HEK293 (cell line): Measurements from ENCODE around the gene IL17RB.

ENCODE experiments used
- CTCF ChIA-PET: fragments of 350-600 bp; formaldehyde crosslinking; extraction: SDS; loops from one replicate; lab custom pipeline; 2021; ENCODE audit warnings: antibody characterized with exemption; lab: Yijun Ruan, JAX
- POLR2A ChIA-PET: fragments of 300-600 bp; formaldehyde crosslinking; extraction: SDS; loops from one replicate; lab custom pipeline; 2020; ENCODE audit warnings: antibody characterized with exemption, inconsistent platforms; lab: Yijun Ruan, JAX
- H3K27ac ChIP-seq: fragments of 200-500 bp; sonication (Bioruptor generic); 2 replicates; pipeline ENCODE4 v1.5.1; 2014; ENCODE audit warnings: low read depth, low read length, control low read depth, inconsistent platforms; ENCODE audit errors: extremely low read depth
- H3K36me3 ChIP-seq, 2 experiments: fragments of 200-500 bp in 1 of 2; sonication (Bioruptor generic) in 1 of 2; 1 replicate in 1 of 2; 2 replicates in 1 of 2; pipeline ENCODE4 v1.5.1; 2014 to 2017; ENCODE audit warnings: inconsistent platforms in 2 of 2, low read length in 2 of 2; ENCODE audit not compliant: control insufficient read depth in 2 of 2, insufficient read depth in 1 of 2
- H3K4me1 ChIP-seq: fragments of 200-500 bp; sonication (Bioruptor generic); 2 replicates; pipeline ENCODE4 v1.5.1; 2014; ENCODE audit warnings: mild to moderate bottlenecking, low read length, inconsistent platforms; ENCODE audit not compliant: control insufficient read depth, insufficient read depth
- H3K4me3 ChIP-seq: 2 replicates; pipeline ENCODE4 v1.5.1; 2011; ENCODE audit warnings: low read depth, mild to moderate bottlenecking, control low read depth, low read length, moderate library complexity
- H3K9me3 ChIP-seq: fragments of 200-500 bp; sonication (Bioruptor generic); 2 replicates; pipeline ENCODE4 v1.5.1; 2014; ENCODE audit warnings: low read depth, low read length, inconsistent platforms; ENCODE audit not compliant: control insufficient read depth, insufficient read depth
- GLIS1 ChIP-seq: fragments of 450-650 bp; formaldehyde crosslinking; IDR thresholded peaks from 2 replicates; pipeline ENCODE4 v1.5.1; 2016; ENCODE audit warnings: missing biosample characterization, missing genetic modification characterization
- HOXC10 ChIP-seq: sonication (generic); formaldehyde crosslinking; IDR thresholded peaks from 2 replicates; pipeline ENCODE4 v1.8.1; 2023; ENCODE audit warnings: mild to moderate bottlenecking, missing genetic modification reagents
- HOXD13 ChIP-seq: sonication (generic); formaldehyde crosslinking; IDR thresholded peaks from 2 replicates; pipeline ENCODE4 v1.8.0; 2022; ENCODE audit warnings: missing genetic modification reagents, borderline replicate concordance
- PRDM1 ChIP-seq: fragments of 450-650 bp; formaldehyde crosslinking; IDR thresholded peaks from 2 replicates; pipeline ENCODE4; 2016; ENCODE audit warnings: missing biosample characterization, missing genetic modification characterization
- SCRT2 ChIP-seq: fragments of 450-650 bp; formaldehyde crosslinking; IDR thresholded peaks from 2 replicates; pipeline ENCODE4 v1.5.1; 2016; ENCODE audit warnings: missing biosample characterization, missing genetic modification characterization
- ZNF174 ChIP-seq: fragments of 450-650 bp; formaldehyde crosslinking; IDR thresholded peaks from 2 replicates; pipeline ENCODE4 v1.5.0; 2017; ENCODE audit warnings: missing biosample characterization, mild to moderate bottlenecking, missing genetic modification characterization
- ZNF184 ChIP-seq: fragments of 450-650 bp; IDR thresholded peaks from 2 replicates; pipeline ENCODE4 v1.5.1; 2018; ENCODE audit warnings: missing biosample characterization, mild to moderate bottlenecking, missing genetic modification characterization
- ZNF211 ChIP-seq: fragments of 450-650 bp; formaldehyde crosslinking; IDR thresholded peaks from 2 replicates; pipeline ENCODE4 v1.5.1; 2016; ENCODE audit warnings: low read depth, missing biosample characterization, missing genetic modification characterization
- ZNF292 ChIP-seq: fragments of 450-650 bp; formaldehyde crosslinking; IDR thresholded peaks from 2 replicates; pipeline ENCODE4 v1.5.1; 2016; ENCODE audit warnings: low read depth, missing biosample characterization, missing genetic modification characterization, borderline replicate concordance
- ZNF37A ChIP-seq: fragments of 450-650 bp; IDR thresholded peaks from 2 replicates; pipeline ENCODE4 v1.5.1; 2018; ENCODE audit warnings: missing biosample characterization, missing genetic modification characterization
- ZNF416 ChIP-seq: fragments of 450-650 bp; formaldehyde crosslinking; IDR thresholded peaks from 2 replicates; pipeline ENCODE4 v1.5.1; 2016; ENCODE audit warnings: missing biosample characterization, missing genetic modification characterization
- ZNF76 ChIP-seq: fragments of 450-650 bp; formaldehyde crosslinking; IDR thresholded peaks from 2 replicates; pipeline ENCODE4; 2016; ENCODE audit warnings: low read depth, missing biosample characterization, missing genetic modification characterization, borderline replicate concordance
- ZNF777 ChIP-seq: fragments of 450-650 bp; formaldehyde crosslinking; IDR thresholded peaks from 2 replicates; pipeline ENCODE4 v1.5.1; 2017; ENCODE audit warnings: missing biosample characterization, missing genetic modification characterization, borderline replicate concordance
- TF ChIP-seq, protein P1 (sequence below): fragments of 450-650 bp; formaldehyde crosslinking; conservative IDR thresholded peaks from 2 replicates; pipeline ENCODE4 v1.5.1; 2016; ENCODE audit warnings: low read depth, missing biosample characterization, missing genetic modification characterization
- TF ChIP-seq, protein P2 (sequence below): fragments of 450-650 bp; formaldehyde crosslinking; IDR thresholded peaks from 2 replicates; pipeline ENCODE4 v1.5.1; 2017; ENCODE audit warnings: missing biosample characterization, missing genetic modification characterization
- TF ChIP-seq, protein P3 (sequence below): fragments of 450-650 bp; formaldehyde crosslinking; IDR thresholded peaks from 2 replicates; pipeline ENCODE4; 2016; ENCODE audit warnings: missing biosample characterization, missing genetic modification characterization
- TF ChIP-seq, protein P4 (sequence below): fragments of 450-650 bp; formaldehyde crosslinking; IDR thresholded peaks from 2 replicates; pipeline ENCODE4 v1.5.1; 2016; ENCODE audit warnings: missing biosample characterization, missing genetic modification characterization
- TF ChIP-seq, protein P5 (sequence below): fragments of 450-650 bp; formaldehyde crosslinking; optimal IDR thresholded peaks from 2 replicates; pipeline ENCODE3; 2016; ENCODE audit warnings: missing biosample characterization, mild to moderate bottlenecking, missing genetic modification characterization

The IL17RB gene

DNA sequence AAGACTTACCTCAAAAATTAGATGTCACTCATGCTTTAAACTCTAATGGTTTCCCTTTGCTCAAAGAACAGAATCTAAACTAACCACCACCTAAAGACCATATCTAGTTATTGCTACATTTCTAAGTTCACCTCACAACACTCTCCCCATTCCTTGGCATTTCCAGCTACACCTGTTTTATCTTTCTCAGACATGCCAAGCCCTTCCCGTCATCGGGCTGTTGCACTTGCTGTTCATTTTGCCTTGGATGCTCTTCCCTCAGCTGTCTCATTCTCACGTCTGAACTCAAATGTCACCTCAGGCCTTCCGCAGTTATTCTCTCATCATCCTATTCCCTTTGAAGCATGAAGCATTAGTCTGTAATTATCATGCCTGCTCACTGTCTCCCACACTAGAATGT is 36.6 kb downstream of the IL17RB start (continued):
- TF ChIP-seq, protein P1, sequence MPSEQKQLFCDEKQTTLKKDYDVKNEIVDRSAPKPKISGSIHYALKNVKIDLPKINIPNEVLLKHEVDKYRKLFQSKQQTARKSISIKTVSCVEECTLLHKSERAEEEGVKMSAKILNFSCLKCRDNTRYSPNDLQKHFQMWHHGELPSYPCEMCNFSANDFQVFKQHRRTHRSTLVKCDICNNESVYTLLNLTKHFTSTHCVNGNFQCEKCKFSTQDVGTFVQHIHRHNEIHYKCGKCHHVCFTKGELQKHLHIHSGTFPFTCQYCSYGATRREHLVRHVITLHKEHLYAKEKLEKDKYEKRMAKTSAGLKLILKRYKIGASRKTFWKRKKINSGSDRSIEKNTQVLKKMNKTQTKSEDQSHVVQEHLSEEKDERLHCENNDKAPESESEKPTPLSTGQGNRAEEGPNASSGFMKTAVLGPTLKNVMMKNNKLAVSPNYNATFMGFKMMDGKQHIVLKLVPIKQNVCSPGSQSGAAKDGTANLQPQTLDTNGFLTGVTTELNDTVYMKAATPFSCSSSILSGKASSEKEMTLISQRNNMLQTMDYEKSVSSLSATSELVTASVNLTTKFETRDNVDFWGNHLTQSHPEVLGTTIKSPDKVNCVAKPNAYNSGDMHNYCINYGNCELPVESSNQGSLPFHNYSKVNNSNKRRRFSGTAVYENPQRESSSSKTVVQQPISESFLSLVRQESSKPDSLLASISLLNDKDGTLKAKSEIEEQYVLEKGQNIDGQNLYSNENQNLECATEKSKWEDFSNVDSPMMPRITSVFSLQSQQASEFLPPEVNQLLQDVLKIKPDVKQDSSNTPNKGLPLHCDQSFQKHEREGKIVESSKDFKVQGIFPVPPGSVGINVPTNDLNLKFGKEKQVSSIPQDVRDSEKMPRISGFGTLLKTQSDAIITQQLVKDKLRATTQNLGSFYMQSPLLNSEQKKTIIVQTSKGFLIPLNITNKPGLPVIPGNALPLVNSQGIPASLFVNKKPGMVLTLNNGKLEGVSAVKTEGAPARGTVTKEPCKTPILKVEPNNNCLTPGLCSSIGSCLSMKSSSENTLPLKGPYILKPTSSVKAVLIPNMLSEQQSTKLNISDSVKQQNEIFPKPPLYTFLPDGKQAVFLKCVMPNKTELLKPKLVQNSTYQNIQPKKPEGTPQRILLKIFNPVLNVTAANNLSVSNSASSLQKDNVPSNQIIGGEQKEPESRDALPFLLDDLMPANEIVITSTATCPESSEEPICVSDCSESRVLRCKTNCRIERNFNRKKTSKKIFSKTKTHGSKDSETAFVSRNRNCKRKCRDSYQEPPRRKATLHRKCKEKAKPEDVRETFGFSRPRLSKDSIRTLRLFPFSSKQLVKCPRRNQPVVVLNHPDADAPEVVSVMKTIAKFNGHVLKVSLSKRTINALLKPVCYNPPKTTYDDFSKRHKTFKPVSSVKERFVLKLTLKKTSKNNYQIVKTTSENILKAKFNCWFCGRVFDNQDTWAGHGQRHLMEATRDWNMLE (tag by site-specific recombination): no peak
- TF ChIP-seq HOXC10 (CRISPR knock-in tag): no peak
- no peak for TF ChIP-seq ZNF777 (tag by site-specific recombination)
- no peak for TF ChIP-seq ZNF37A (tag by site-specific recombination)

DNA sequence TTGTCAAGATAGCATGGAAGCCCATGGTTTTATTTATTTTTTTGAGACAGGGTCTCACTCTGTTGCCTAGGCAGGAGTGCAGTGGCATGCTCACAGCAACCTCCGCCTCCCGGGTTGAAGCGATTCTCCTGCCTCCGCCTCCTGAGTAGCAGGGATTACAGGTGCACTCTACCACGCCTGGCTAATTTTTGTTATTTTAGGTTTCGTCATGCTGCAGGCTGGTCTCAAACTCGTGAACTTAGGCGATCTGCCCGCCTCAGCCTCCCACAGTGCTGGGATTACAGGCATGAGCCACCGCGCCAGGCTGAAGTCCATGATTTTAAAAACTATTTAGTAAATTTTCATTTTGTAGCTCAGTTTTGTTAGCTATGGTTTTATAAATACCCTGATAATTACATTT is 38.3 kb downstream of the IL17RB start:
- no peak overlapping the region for H3K4me3 ChIP-seq
- H3K9me3 ChIP-seq: no peaks in the 10 kb centered on the region
- H3K27ac ChIP-seq: no peak overlapping the region
- TF ChIP-seq GLIS1 (tag by site-specific recombination): no peak
- no peak for TF ChIP-seq ZNF174 (tag by site-specific recombination)
- TF ChIP-seq, protein P2, sequence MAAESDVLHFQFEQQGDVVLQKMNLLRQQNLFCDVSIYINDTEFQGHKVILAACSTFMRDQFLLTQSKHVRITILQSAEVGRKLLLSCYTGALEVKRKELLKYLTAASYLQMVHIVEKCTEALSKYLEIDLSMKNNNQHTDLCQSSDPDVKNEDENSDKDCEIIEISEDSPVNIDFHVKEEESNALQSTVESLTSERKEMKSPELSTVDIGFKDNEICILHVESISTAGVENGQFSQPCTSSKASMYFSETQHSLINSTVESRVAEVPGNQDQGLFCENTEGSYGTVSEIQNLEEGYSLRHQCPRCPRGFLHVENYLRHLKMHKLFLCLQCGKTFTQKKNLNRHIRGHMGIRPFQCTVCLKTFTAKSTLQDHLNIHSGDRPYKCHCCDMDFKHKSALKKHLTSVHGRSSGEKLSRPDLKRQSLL (tag by site-specific recombination): no peak
- no peak for TF ChIP-seq SCRT2 (tag by site-specific recombination)
- no peak for TF ChIP-seq HOXD13
- TF ChIP-seq ZNF184 (tag by site-specific recombination): no peak
- no peak for TF ChIP-seq ZNF416
- TF ChIP-seq, protein P3, sequence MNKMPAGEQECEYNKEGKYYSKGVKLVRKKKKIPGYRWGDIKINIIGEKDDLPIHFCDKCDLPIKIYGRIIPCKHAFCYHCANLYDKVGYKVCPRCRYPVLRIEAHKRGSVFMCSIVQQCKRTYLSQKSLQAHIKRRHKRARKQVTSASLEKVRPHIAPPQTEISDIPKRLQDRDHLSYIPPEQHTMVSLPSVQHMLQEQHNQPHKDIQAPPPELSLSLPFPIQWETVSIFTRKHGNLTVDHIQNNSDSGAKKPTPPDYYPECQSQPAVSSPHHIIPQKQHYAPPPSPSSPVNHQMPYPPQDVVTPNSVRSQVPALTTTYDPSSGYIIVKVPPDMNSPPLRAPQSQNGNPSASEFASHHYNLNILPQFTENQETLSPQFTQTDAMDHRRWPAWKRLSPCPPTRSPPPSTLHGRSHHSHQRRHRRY (tag by site-specific recombination): no peak
- TF ChIP-seq, protein P4, sequence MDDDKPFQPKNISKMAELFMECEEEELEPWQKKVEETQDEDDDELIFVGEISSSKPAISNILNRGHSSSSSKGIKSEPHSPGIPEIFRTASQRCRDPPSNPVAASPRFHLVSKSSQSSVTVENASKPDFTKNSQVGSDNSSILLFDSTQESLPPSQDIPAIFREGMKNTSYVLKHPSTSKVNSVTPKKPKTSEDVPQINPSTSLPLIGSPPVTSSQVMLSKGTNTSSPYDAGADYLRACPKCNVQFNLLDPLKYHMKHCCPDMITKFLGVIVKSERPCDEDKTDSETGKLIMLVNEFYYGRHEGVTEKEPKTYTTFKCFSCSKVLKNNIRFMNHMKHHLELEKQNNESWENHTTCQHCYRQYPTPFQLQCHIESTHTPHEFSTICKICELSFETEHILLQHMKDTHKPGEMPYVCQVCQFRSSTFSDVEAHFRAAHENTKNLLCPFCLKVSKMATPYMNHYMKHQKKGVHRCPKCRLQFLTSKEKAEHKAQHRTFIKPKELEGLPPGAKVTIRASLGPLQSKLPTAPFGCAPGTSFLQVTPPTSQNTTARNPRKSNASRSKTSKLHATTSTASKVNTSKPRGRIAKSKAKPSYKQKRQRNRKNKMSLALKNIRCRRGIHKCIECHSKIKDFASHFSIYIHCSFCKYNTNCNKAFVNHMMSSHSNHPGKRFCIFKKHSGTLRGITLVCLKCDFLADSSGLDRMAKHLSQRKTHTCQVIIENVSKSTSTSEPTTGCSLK (tag by site-specific recombination): no peak
- TF ChIP-seq PRDM1 (tag by site-specific recombination): no peak
- no peak for TF ChIP-seq ZNF76
- no peak for TF ChIP-seq ZNF292 (tag by site-specific recombination)
- TF ChIP-seq ZNF211 (tag by site-specific recombination): no peak
- TF ChIP-seq, protein P5, sequence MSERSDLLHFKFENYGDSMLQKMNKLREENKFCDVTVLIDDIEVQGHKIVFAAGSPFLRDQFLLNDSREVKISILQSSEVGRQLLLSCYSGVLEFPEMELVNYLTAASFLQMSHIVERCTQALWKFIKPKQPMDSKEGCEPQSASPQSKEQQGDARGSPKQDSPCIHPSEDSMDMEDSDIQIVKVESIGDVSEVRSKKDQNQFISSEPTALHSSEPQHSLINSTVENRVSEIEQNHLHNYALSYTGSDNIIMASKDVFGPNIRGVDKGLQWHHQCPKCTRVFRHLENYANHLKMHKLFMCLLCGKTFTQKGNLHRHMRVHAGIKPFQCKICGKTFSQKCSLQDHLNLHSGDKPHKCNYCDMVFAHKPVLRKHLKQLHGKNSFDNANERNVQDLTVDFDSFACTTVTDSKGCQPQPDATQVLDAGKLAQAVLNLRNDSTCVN: no peak
- TF ChIP-seq, all 188 proteins: peak for 0
- ChIA-PET POLR2A (no interaction called here), CTCF (interaction anchor here (0.6 kb wide), 1 partner anchor 54 kb away, joined by 3 read pairs; no protein-coding TSS in a partner anchor)
- Histone ChIP-seq H3K36me3 (peaks cover 7 to 67% of the 10 kb centered on the region in 2 experiments), H3K4me1 (no peaks in the 10 kb centered on the region; the same call in 1 of the 2 replicates)
